GM23338 (cell line): ENCODE results near the gene PSKH1. TPM values are rescaled to one million over a fixed set of nuclear protein-coding genes. Genes with fewer than 3 reads are reported as not detected.

Experiments used
- ATAC-seq: fragments of 200-7000 bp; cut with Tn5 transposase; 3 replicates; pipeline ENCODE4 v1.9.1; 2020
- DNase-seq: peaks from one replicate; pipeline ENCODE4 v3.0.0-alpha.2; 2015; ENCODE audit warnings: low spot score
- H2AFZ ChIP-seq: fragments of 200-600 bp; sonication (generic); 2 replicates; pipeline ENCODE4 v1.8.0; 2016; ENCODE audit warnings: antibody characterized with exemption, mild to moderate bottlenecking, moderate library complexity
- H3F3A ChIP-seq: fragments of 200-600 bp; sonication (generic); replicated peaks from 2 replicates; pipeline ENCODE4 v1.8.0; 2017; ENCODE audit warnings: antibody characterized with exemption, mixed run types, low read depth
- H3K27ac ChIP-seq: fragments of 200-600 bp; sonication (generic); 2 replicates; pipeline ENCODE4 v1.6.1; 2016; ENCODE audit warnings: low read depth
- H3K27me3 ChIP-seq: fragments of 200-600 bp; sonication (generic); 2 replicates; pipeline ENCODE4 v1.8.0; 2016; ENCODE audit warnings: mild to moderate bottlenecking, mixed run types, moderate library complexity; ENCODE audit not compliant: insufficient read depth
- H3K36me3 ChIP-seq: fragments of 200-600 bp; sonication (generic); 2 replicates; pipeline ENCODE4 v1.8.0; 2016; ENCODE audit warnings: mild to moderate bottlenecking; ENCODE audit not compliant: insufficient read depth
- H3K4me1 ChIP-seq: fragments of 200-600 bp; sonication (generic); 2 replicates; pipeline ENCODE4 v1.8.0; 2016; ENCODE audit warnings: mild to moderate bottlenecking, moderate library complexity; ENCODE audit not compliant: insufficient read depth
- H3K4me2 ChIP-seq: fragments of 200-600 bp; sonication (generic); 2 replicates; pipeline ENCODE4 v1.7.1; 2017; ENCODE audit warnings: mixed run types
- H3K4me3 ChIP-seq: fragments of 200-600 bp; sonication (generic); 2 replicates; pipeline ENCODE4 v1.6.1; 2016; ENCODE audit warnings: mixed run types
- H3K79me2 ChIP-seq: fragments of 200-600 bp; sonication (generic); replicated peaks from 2 replicates; pipeline ENCODE4 v1.8.0; 2017; ENCODE audit warnings: mild to moderate bottlenecking; ENCODE audit not compliant: insufficient read depth
- H3K9me2 ChIP-seq: fragments of 200-600 bp; sonication (generic); 2 replicates; pipeline ENCODE4 v1.8.0; 2017; ENCODE audit not compliant: insufficient read depth
- H4K20me1 ChIP-seq: fragments of 200-600 bp; sonication (generic); replicated peaks from 2 replicates; pipeline ENCODE4 v1.8.0; 2017; ENCODE audit warnings: mild to moderate bottlenecking; ENCODE audit not compliant: insufficient read depth
- H3K27ac Mint-ChIP-seq: 2 replicates; pipeline ENCODE4 v1.8.0; 2020; ENCODE audit warnings: inconsistent platforms, mild to moderate bottlenecking, moderate library complexity, mixed read lengths
- H3K27me3 Mint-ChIP-seq: 3 replicates; pipeline ENCODE4 v1.8.0; 2022; ENCODE audit warnings: low read depth, mild to moderate bottlenecking, moderate library complexity, mixed read lengths, inconsistent platforms; ENCODE audit not compliant: insufficient read depth, poor library complexity
- H3K36me3 Mint-ChIP-seq: 3 replicates; pipeline ENCODE4 v1.8.0; 2021; ENCODE audit warnings: low read depth, mild to moderate bottlenecking, inconsistent platforms, moderate library complexity, mixed read lengths
- H3K4me1 Mint-ChIP-seq: 3 replicates; pipeline ENCODE4 v1.8.0; 2020; ENCODE audit warnings: mild to moderate bottlenecking, inconsistent platforms, mixed read lengths
- H3K4me3 Mint-ChIP-seq: 3 replicates; pipeline ENCODE4 v1.8.0; 2021; ENCODE audit warnings: moderate library complexity, mild to moderate bottlenecking, inconsistent platforms, mixed read lengths
- H3K9me3 Mint-ChIP-seq: 3 replicates; pipeline ENCODE4 v1.8.0; 2020; ENCODE audit warnings: moderate library complexity, mild to moderate bottlenecking, inconsistent platforms, mixed read lengths
- CREB1 ChIP-seq: fragments of 250-450 bp; sonication (Bioruptor Pico); IDR thresholded peaks from 2 replicates; pipeline ENCODE4 v1.5.0; 2020; ENCODE audit warnings: low read depth, mild to moderate bottlenecking, moderate library complexity
- ETS1 ChIP-seq: IDR thresholded peaks from 2 replicates; pipeline ENCODE4 v1.6.1; 2016; ENCODE audit warnings: antibody characterized with exemption
- POLR2AphosphoS5 ChIP-seq: IDR thresholded peaks from 2 replicates; pipeline ENCODE4 v1.6.1; 2016; ENCODE audit warnings: antibody characterized with exemption, low read depth
- ZNF114 ChIP-seq: fragments of 250-450 bp; sonication (Bioruptor Pico); IDR thresholded peaks from 2 replicates; pipeline ENCODE4 v1.5.0; 2020; ENCODE audit warnings: mild to moderate bottlenecking, moderate library complexity
- ZNF462 ChIP-seq: fragments of 250-450 bp; sonication (Bioruptor Pico); IDR thresholded peaks from 2 replicates; pipeline ENCODE4 v1.5.0; 2020; ENCODE audit warnings: mild to moderate bottlenecking, moderate library complexity
- polyA plus RNA-seq: library from polyadenylated mRNA; unstranded; fragments of >200 nt; fragmentation: Nextera tagmentation; extraction: Ambion mirVana; gene quantifications from 2 replicates; pipeline ENCODE4 v1.2.1, GENCODE V29; 2016
- total RNA-seq: library from RNA; depleted of rRNA; stranded (reverse); fragments of >200 nt; shearing (Covaris generic); gene quantifications from 2 replicates; pipeline ENCODE4 v1.2.3, GENCODE V29; 2014

PSKH1 gene
- total and polyA plus RNA-seq, 2 experiments from 2014 or later: 14.3 to 23.9 TPM

- no peaks in the 10 kb centered on the region for H3K79me2 ChIP-seq
- H3K4me1 ChIP-seq: no peaks in the 10 kb centered on the region
- no peaks in the 10 kb centered on the region for H3K27me3 ChIP-seq
- peaks cover 14% of the 10 kb centered on the region for H3F3A ChIP-seq
- H2AFZ ChIP-seq: no peak overlapping the region
- no peak overlapping the region for H3K4me3 ChIP-seq
- H4K20me1 ChIP-seq: peaks cover 14% of the 10 kb centered on the region
- DNase-seq (no peak), ATAC-seq (no peak)
- no peaks in the 10 kb centered on the region for H3K9me3 Mint-ChIP-seq
- H3K4me1 Mint-ChIP-seq: peaks cover 4% of the 10 kb centered on the region; the same call in 2 of the 3 replicates
- peaks cover 5% of the 10 kb centered on the region for H3K27me3 Mint-ChIP-seq
- no peak overlapping the region for H3K4me2 ChIP-seq
- H3K36me3 ChIP-seq: peaks cover 17% of the 10 kb centered on the region; the same call in 1 of the 2 replicates
- H3K36me3 Mint-ChIP-seq: peaks cover 31% of the 10 kb centered on the region
- no peak overlapping the region for H3K27ac Mint-ChIP-seq
- no peak for TF ChIP-seq CREB1 (CRISPR knock-in tag)
- no peak; the same call in 1 of the 2 replicates for TF ChIP-seq POLR2AphosphoS5
- no peak for TF ChIP-seq ZNF462 (CRISPR knock-in tag)
- TF ChIP-seq ETS1: no peak
- TF ChIP-seq ZNF114 (CRISPR knock-in tag): no peak
- H3K27ac ChIP-seq: no peak overlapping the region
- H3K9me2 ChIP-seq: no peaks in the 10 kb centered on the region
- H3K4me3 Mint-ChIP-seq: no peak overlapping the region
Observed at GRCh38 chr16:67944690-67945391, 51.8 kb downstream of the PSKH1 start.
